HG03196 (cell line): Measurements from ENCODE around the gene MPP1.

Experiments used
- ATAC-seq: cut with Tn5 transposase; IDR thresholded peaks from one replicate; pipeline ENCODE4 v1.9.1; 2021; ENCODE audit not compliant: unreplicated experiment

The MPP1 gene

GRCh38 chrX:154813801-154814200 lies 8.5 kb upstream of the MPP1 start:
- no peak for ATAC-seq

- ATAC-seq: no peak
Observed at GRCh38 chrX:154812341-154813101, 7.2 kb upstream of the MPP1 start.

- ATAC-seq: no peak
Observed at GRCh38 chrX:154809939-154810665, 4.8 kb upstream of the MPP1 start.

GRCh38 chrX:154806837-154807501 lies 1.7 kb upstream of the MPP1 start:
- no peak for ATAC-seq

- no peak for ATAC-seq
Observed at GRCh38 chrX:154805696-154806091, 409 bp upstream of the MPP1 start.

- no peak for ATAC-seq
Observed at GRCh38 chrX:154804261-154804956, 876 bp downstream of the MPP1 start.

- ATAC-seq: no peak
Observed at GRCh38 chrX:154802947-154803346, 2.3 kb downstream of the MPP1 start.

- ATAC-seq: no peak
Observed at GRCh38 chrX:154800478-154801210, 4.6 kb downstream of the MPP1 start.

- no peak for ATAC-seq
Observed at GRCh38 chrX:154799556-154800348, 5.5 kb downstream of the MPP1 start.

- ATAC-seq: no peak
Observed at GRCh38 chrX:154797006-154797405, 8.3 kb downstream of the MPP1 start.

- no peak for ATAC-seq
Observed at GRCh38 chrX:154795016-154795415, 10.3 kb downstream of the MPP1 start.

- no peak for ATAC-seq
Observed at GRCh38 chrX:154793084-154793795, 12.0 kb downstream of the MPP1 start.

GRCh38 chrX:154791939-154792338 lies 13.3 kb downstream of the MPP1 start:
- ATAC-seq: no peak

GRCh38 chrX:154791467-154791866 lies 13.8 kb downstream of the MPP1 start:
- no peak for ATAC-seq

GRCh38 chrX:154785716-154786115 lies 19.6 kb downstream of the MPP1 start:
- no peak for ATAC-seq

GRCh38 chrX:154784149-154784995 lies 20.9 kb downstream of the MPP1 start:
- no peak for ATAC-seq

GRCh38 chrX:154780968-154781367 lies 24.3 kb downstream of the MPP1 start:
- no peak for ATAC-seq

- ATAC-seq: no peak
Observed at GRCh38 chrX:154779261-154779660, 26.0 kb downstream of the MPP1 start.
